ENCODE results near the gene PRR27. TPM values are rescaled to one million over a fixed set of nuclear protein-coding genes. Genes with fewer than 3 reads are reported as not detected.
"Not testable (repeated sequence)": the region's sequence is repeated elsewhere in the genome, so short reads cannot be mapped to it uniquely, and the experiment has no call there.

The PRR27 gene
- total RNA-seq, 1 donor from 2014 or later, result 7.7 TPM

DNA sequence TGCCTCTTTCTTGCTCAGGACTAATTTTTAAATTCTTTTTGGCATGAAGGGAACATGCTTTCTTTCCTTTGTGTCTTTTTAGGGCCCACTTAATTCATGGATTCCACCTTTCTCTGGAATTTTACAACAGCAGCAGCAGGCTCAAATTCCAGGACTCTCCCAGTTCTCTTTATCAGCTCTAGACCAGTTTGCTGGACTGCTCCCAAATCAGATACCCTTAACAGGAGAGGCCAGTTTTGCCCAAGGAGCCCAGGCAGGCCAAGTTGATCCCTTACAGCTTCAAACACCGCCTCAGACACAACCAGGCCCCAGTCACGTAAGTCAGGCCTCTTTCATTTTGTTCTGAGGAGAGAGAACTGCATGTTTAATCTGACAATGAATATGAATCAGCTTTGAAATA, 43.8 kb downstream of the PRR27 start:
- peak; percentile 86 for DNase-seq (ENCODE audit: low spot score)

GRCh38 chr4:70203601-70204000, 49.6 kb downstream of the PRR27 start:
- DNase-seq (ENCODE audit: low spot score), result no peak

DNA sequence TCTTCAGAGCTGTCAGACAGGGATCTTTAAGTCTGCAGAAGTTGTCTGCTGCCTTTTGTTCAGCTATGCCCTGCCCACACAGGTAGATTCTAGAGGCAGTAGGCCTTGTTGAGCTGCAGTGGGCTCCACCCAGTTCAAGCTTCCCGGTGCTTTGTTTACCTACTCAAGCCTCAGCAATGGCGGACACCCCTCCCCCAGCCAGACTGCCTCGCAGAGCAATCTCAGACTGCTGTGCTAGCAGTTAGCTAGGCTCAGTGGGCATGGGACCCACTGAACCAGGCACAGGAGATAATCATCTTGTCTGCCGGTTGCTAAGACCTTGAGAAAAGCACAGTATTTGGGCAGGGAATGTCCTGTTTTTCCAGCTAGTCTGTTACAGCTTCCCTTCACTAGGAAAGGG, 58.7 kb downstream of the PRR27 start:
- not testable (repeated sequence) for DNase-seq (ENCODE audit: low spot score)

Other genes starting within 250 kb of the PRR27 start
- not detected for gene CSN1S1, start 223.2 kb upstream of the PRR27 start, total RNA-seq (ENCODE audit: insufficient read depth, low replicate concordance)
- gene CSN2, start 188.5 kb upstream of the PRR27 start, total RNA-seq (ENCODE audit: insufficient read depth, low replicate concordance), result not detected
- gene STATH, start 158.3 kb upstream of the PRR27 start, total RNA-seq (ENCODE audit: insufficient read depth, low replicate concordance), result 5.8 TPM
- gene HTN3, start 125.8 kb upstream of the PRR27 start, total RNA-seq (ENCODE audit: insufficient read depth, low replicate concordance), result 4.8 TPM
- gene HTN1, start 103.8 kb upstream of the PRR27 start, total RNA-seq (ENCODE audit: insufficient read depth, low replicate concordance), result 4.1 TPM
- not detected for gene ODAM, start 41.5 kb downstream of the PRR27 start, total RNA-seq (ENCODE audit: insufficient read depth, low replicate concordance)
- 5.3 TPM for gene FDCSP, start 71.9 kb downstream of the PRR27 start, total RNA-seq (ENCODE audit: insufficient read depth, low replicate concordance)
- gene CSN3, start 88.4 kb downstream of the PRR27 start, total RNA-seq (ENCODE audit: insufficient read depth, low replicate concordance), result not detected
- 6.5 TPM for gene CABS1, start 180.7 kb downstream of the PRR27 start, total RNA-seq (ENCODE audit: insufficient read depth, low replicate concordance)
- gene SMR3A, start 206.5 kb downstream of the PRR27 start, total RNA-seq (ENCODE audit: insufficient read depth, low replicate concordance), result not detected
- 8.9 TPM for gene SMR3B, start 228.9 kb downstream of the PRR27 start, total RNA-seq (ENCODE audit: insufficient read depth, low replicate concordance)
- 2.4 TPM for gene OPRPN, start 243.7 kb downstream of the PRR27 start, total RNA-seq (ENCODE audit: insufficient read depth, low replicate concordance)

Measured in umbilical cord (tissue), 2 donors.